HepG2 (cell line): ENCODE measurements around the gene MTHFSD. TPM values are rescaled to one million over a fixed set of nuclear protein-coding genes. Genes with fewer than 3 reads are reported as not detected.

Experiments
- ARID2 ChIP-seq: sonication (generic); formaldehyde crosslinking; IDR thresholded peaks from 2 replicates; pipeline ENCODE4 v1.8.1; 2022; ENCODE audit warnings: mild to moderate bottlenecking, missing genetic modification reagents, borderline replicate concordance
- CAMTA2 ChIP-seq: sonication (generic); formaldehyde crosslinking; IDR thresholded peaks from 2 replicates; pipeline ENCODE4 v1.4.0; 2020; ENCODE audit warnings: mild to moderate bottlenecking, missing genetic modification reagents, borderline replicate concordance
- CC2D1A ChIP-seq: sonication (generic); formaldehyde crosslinking; IDR thresholded peaks from 2 replicates; pipeline ENCODE4 v1.8.1; 2023; ENCODE audit warnings: mild to moderate bottlenecking, missing genetic modification reagents
- KDM6A ChIP-seq: IDR thresholded peaks from 2 replicates; pipeline ENCODE4 v1.6.1; 2016; ENCODE audit warnings: low read depth
- MBNL3 ChIP-seq: fragments of 250-450 bp; sonication (Bioruptor Pico); conservative IDR thresholded peaks from 2 replicates; pipeline ENCODE4 v1.8.0; 2022; ENCODE audit warnings: mild to moderate bottlenecking, inconsistent platforms
- MYC ChIP-seq: sonication (generic); formaldehyde crosslinking; IDR thresholded peaks from 2 replicates; pipeline ENCODE4 v1.9.0; 2021; ENCODE audit warnings: missing genetic modification reagents, borderline replicate concordance
- PRMT3 ChIP-seq: sonication (generic); formaldehyde crosslinking; IDR thresholded peaks from 2 replicates; pipeline ENCODE4 v1.8.1; 2022; ENCODE audit warnings: low read depth, mild to moderate bottlenecking, moderate library complexity, missing genetic modification reagents, borderline replicate concordance
- ZNF230 ChIP-seq: sonication (generic); formaldehyde crosslinking; IDR thresholded peaks from 2 replicates; pipeline ENCODE4 v1.4.0; 2020; ENCODE audit warnings: mild to moderate bottlenecking, missing genetic modification reagents
- ZNF329 ChIP-seq: sonication (generic); formaldehyde crosslinking; IDR thresholded peaks from 2 replicates; pipeline ENCODE4 v1.9.0; 2021; ENCODE audit warnings: low read depth, mild to moderate bottlenecking, missing genetic modification reagents
- ZNF484 ChIP-seq: sonication (generic); formaldehyde crosslinking; IDR thresholded peaks from 2 replicates; pipeline ENCODE4 v1.5.1; 2020; ENCODE audit warnings: mild to moderate bottlenecking, low read depth, missing genetic modification reagents, borderline replicate concordance
- ZNF572 ChIP-seq: sonication (generic); formaldehyde crosslinking; IDR thresholded peaks from 2 replicates; pipeline ENCODE4 v1.5.1; 2020; ENCODE audit warnings: mild to moderate bottlenecking, missing genetic modification reagents
- ZNF589 ChIP-seq: sonication (generic); formaldehyde crosslinking; conservative IDR thresholded peaks from 2 replicates; pipeline ENCODE4 v1.8.0; 2022; ENCODE audit warnings: mild to moderate bottlenecking, moderate library complexity, missing genetic modification reagents
- ZNF878 ChIP-seq: sonication (generic); formaldehyde crosslinking; IDR thresholded peaks from 2 replicates; pipeline ENCODE4 v1.8.1; 2023; ENCODE audit warnings: mild to moderate bottlenecking, missing genetic modification reagents, moderate library complexity
- polyA plus RNA-seq, 8 experiments: library from polyadenylated mRNA; depleted of rRNA in 3 of 8; stranded (reverse) in 7 of 8; unstranded in 1 of 8; fragments of >200 nt; fragmentation: Illumina TruSeq in 4 of 8; extraction: Trizol in 4 of 8; gene quantifications; 2 replicates each; pipeline versions ENCODE4 v1.2.1 to v1.2.3, GENCODE V29; 2011 to 2016; ENCODE audit warnings: low read depth in 4 of 8, missing spikeins in 1 of 8, mixed read lengths in 1 of 8; ENCODE audit not compliant: insufficient read depth in 1 of 8
- total RNA-seq, 5 experiments: library from RNA; depleted of rRNA; stranded (reverse); fragments of >200 nt; fragmentation: Illumina TruSeq; extraction: Trizol; gene quantifications; 2 replicates each; pipeline ENCODE4 v1.2.3, GENCODE V29; 2016; ENCODE audit warnings: low read depth in 1 of 5
- TF ChIP-seq, protein P1 (sequence below): sonication (generic); formaldehyde crosslinking; conservative IDR thresholded peaks from 2 replicates; pipeline ENCODE4 v1.8.0; 2022; ENCODE audit warnings: missing genetic modification reagents
- TF ChIP-seq, protein P2 (sequence below): sonication (generic); formaldehyde crosslinking; IDR thresholded peaks from 2 replicates; pipeline ENCODE4 v1.4.0; 2020; ENCODE audit warnings: missing genetic modification reagents
- TF ChIP-seq, protein P3 (sequence below): sonication (generic); formaldehyde crosslinking; IDR thresholded peaks from 2 replicates; pipeline ENCODE4 v1.5.1; 2020; ENCODE audit warnings: mild to moderate bottlenecking, moderate library complexity, missing genetic modification reagents
- TF ChIP-seq, protein P4 (sequence below): IDR thresholded peaks from 2 replicates; pipeline ENCODE4 v1.6.1; 2018; ENCODE audit warnings: missing genetic modification reagents, mild to moderate bottlenecking, missing compliant biosample characterization
- TF ChIP-seq, protein P5 (sequence below): sonication (generic); formaldehyde crosslinking; IDR thresholded peaks from 2 replicates; pipeline ENCODE4 v1.4.0; 2020; ENCODE audit warnings: missing genetic modification reagents, borderline replicate concordance

The MTHFSD gene
- total and polyA plus RNA-seq, 2 of the 13 experiments (the other 11 are each of a cell fraction or from before 2014, with no cell fraction given): 14.2 to 16.3 TPM

DNA sequence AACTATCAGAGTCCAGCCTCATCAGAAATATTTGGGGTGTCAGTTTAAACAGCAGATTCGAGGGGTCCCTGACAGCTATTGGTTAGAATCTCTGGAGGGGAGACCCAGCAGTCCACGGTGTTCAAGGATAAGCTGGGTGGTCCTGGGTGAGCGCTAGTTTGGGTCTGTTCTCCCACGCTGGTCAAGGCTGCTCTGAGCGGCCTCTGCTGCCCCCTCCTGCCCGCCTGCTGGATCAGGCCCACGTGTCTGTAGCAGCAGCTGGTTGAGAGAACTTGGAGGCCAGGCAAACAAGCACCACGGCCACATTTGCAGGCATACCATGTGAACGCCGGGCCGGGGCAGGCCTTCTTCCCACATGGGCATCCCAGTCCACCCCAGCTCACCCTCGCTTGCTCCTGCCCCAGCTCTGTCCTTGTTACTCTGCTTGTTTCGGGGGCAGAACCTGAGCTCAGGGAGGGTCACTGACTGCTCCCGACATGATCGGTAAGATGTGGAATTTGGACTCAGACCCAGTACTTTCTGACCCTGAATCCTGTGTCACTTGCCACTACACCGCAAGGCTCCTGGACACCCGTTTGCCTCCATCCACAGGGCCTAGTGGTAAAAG lies 37.3 kb downstream of the MTHFSD start (continued):
- TF ChIP-seq ZNF589 (CRISPR knock-in tag) (no peak), ZNF572 (CRISPR knock-in tag) (no peak), MBNL3 (CRISPR knock-in tag) (no peak), ZNF329 (no peak), CAMTA2 (CRISPR knock-in tag) (no peak), CC2D1A (no peak), MYC (CRISPR knock-in tag) (peak; percentile 89), ZNF230 (0 out of 2 replicates have a peak, but pooled peaks have one; percentile 44), PRMT3 (CRISPR knock-in tag) (no peak), KDM6A (no peak), ARID2 (CRISPR knock-in tag) (no peak), ZNF878 (CRISPR knock-in tag) (no peak), ZNF484 (CRISPR knock-in tag) (no peak)
- TF ChIP-seq, protein P1, sequence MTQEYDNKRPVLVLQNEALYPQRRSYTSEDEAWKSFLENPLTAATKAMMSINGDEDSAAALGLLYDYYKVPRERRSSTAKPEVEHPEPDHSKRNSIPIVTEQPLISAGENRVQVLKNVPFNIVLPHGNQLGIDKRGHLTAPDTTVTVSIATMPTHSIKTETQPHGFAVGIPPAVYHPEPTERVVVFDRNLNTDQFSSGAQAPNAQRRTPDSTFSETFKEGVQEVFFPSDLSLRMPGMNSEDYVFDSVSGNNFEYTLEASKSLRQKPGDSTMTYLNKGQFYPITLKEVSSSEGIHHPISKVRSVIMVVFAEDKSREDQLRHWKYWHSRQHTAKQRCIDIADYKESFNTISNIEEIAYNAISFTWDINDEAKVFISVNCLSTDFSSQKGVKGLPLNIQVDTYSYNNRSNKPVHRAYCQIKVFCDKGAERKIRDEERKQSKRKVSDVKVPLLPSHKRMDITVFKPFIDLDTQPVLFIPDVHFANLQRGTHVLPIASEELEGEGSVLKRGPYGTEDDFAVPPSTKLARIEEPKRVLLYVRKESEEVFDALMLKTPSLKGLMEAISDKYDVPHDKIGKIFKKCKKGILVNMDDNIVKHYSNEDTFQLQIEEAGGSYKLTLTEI (CRISPR knock-in tag): no peak
- TF ChIP-seq, protein P2, sequence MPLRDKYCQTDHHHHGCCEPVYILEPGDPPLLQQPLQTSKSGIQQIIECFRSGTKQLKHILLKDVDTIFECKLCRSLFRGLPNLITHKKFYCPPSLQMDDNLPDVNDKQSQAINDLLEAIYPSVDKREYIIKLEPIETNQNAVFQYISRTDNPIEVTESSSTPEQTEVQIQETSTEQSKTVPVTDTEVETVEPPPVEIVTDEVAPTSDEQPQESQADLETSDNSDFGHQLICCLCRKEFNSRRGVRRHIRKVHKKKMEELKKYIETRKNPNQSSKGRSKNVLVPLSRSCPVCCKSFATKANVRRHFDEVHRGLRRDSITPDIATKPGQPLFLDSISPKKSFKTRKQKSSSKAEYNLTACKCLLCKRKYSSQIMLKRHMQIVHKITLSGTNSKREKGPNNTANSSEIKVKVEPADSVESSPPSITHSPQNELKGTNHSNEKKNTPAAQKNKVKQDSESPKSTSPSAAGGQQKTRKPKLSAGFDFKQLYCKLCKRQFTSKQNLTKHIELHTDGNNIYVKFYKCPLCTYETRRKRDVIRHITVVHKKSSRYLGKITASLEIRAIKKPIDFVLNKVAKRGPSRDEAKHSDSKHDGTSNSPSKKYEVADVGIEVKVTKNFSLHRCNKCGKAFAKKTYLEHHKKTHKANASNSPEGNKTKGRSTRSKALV (CRISPR knock-in tag): no peak
- TF ChIP-seq, protein P3, sequence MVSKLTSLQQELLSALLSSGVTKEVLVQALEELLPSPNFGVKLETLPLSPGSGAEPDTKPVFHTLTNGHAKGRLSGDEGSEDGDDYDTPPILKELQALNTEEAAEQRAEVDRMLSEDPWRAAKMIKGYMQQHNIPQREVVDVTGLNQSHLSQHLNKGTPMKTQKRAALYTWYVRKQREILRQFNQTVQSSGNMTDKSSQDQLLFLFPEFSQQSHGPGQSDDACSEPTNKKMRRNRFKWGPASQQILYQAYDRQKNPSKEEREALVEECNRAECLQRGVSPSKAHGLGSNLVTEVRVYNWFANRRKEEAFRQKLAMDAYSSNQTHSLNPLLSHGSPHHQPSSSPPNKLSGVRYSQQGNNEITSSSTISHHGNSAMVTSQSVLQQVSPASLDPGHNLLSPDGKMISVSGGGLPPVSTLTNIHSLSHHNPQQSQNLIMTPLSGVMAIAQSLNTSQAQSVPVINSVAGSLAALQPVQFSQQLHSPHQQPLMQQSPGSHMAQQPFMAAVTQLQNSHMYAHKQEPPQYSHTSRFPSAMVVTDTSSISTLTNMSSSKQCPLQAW (CRISPR knock-in tag): no peak
- TF ChIP-seq, protein P4, sequence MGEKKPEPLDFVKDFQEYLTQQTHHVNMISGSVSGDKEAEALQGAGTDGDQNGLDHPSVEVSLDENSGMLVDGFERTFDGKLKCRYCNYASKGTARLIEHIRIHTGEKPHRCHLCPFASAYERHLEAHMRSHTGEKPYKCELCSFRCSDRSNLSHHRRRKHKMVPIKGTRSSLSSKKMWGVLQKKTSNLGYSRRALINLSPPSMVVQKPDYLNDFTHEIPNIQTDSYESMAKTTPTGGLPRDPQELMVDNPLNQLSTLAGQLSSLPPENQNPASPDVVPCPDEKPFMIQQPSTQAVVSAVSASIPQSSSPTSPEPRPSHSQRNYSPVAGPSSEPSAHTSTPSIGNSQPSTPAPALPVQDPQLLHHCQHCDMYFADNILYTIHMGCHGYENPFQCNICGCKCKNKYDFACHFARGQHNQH (CRISPR knock-in tag): no peak
- TF ChIP-seq, protein P5, sequence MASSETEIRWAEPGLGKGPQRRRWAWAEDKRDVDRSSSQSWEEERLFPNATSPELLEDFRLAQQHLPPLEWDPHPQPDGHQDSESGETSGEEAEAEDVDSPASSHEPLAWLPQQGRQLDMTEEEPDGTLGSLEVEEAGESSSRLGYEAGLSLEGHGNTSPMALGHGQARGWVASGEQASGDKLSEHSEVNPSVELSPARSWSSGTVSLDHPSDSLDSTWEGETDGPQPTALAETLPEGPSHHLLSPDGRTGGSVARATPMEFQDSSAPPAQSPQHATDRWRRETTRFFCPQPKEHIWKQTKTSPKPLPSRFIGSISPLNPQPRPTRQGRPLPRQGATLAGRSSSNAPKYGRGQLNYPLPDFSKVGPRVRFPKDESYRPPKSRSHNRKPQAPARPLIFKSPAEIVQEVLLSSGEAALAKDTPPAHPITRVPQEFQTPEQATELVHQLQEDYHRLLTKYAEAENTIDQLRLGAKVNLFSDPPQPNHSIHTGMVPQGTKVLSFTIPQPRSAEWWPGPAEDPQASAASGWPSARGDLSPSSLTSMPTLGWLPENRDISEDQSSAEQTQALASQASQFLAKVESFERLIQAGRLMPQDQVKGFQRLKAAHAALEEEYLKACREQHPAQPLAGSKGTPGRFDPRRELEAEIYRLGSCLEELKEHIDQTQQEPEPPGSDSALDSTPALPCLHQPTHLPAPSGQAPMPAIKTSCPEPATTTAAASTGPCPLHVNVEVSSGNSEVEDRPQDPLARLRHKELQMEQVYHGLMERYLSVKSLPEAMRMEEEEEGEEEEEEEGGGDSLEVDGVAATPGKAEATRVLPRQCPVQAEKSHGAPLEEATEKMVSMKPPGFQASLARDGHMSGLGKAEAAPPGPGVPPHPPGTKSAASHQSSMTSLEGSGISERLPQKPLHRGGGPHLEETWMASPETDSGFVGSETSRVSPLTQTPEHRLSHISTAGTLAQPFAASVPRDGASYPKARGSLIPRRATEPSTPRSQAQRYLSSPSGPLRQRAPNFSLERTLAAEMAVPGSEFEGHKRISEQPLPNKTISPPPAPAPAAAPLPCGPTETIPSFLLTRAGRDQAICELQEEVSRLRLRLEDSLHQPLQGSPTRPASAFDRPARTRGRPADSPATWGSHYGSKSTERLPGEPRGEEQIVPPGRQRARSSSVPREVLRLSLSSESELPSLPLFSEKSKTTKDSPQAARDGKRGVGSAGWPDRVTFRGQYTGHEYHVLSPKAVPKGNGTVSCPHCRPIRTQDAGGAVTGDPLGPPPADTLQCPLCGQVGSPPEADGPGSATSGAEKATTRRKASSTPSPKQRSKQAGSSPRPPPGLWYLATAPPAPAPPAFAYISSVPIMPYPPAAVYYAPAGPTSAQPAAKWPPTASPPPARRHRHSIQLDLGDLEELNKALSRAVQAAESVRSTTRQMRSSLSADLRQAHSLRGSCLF (CRISPR knock-in tag): no peak
